HEK293T (cell line): ENCODE results near the gene FAM20C.

Experiments used
- CTCF ChIA-PET: fragments of 350-600 bp; formaldehyde crosslinking; extraction: SDS; loops from one replicate; lab custom pipeline; 2021; ENCODE audit warnings: antibody characterized with exemption, inconsistent platforms; lab: Yijun Ruan, JAX
- POLR2A ChIA-PET: fragments of 350-600 bp; formaldehyde crosslinking; extraction: SDS; loops from one replicate; lab custom pipeline; 2020; ENCODE audit warnings: antibody characterized with exemption, inconsistent platforms; lab: Yijun Ruan, JAX
- DNase-seq: peaks from one replicate; pipeline ENCODE4 v3.0.0; 2012; ENCODE audit warnings: mixed read lengths; ENCODE audit errors: extremely low spot score
- ARNT ChIP-seq: fragments of 450-650 bp; IDR thresholded peaks from 2 replicates; pipeline ENCODE4 v1.6.1; 2017; ENCODE audit warnings: mild to moderate bottlenecking
- BHLHE40 ChIP-seq: fragments of 450-650 bp; IDR thresholded peaks from 2 replicates; pipeline ENCODE4 v1.6.1; 2016; ENCODE audit warnings: mild to moderate bottlenecking, moderate library complexity, borderline replicate concordance
- CTBP1 ChIP-seq: fragments of 450-650 bp; IDR thresholded peaks from 2 replicates; pipeline ENCODE4 v1.6.1; 2016; ENCODE audit warnings: borderline replicate concordance
- ELF4 ChIP-seq: fragments of 450-650 bp; IDR thresholded peaks from 2 replicates; pipeline ENCODE4 v1.6.1; 2017; ENCODE audit warnings: antibody characterized with exemption
- FOXA1 ChIP-seq: fragments of 450-650 bp; IDR thresholded peaks from 2 replicates; pipeline ENCODE4 v1.6.1; 2016; ENCODE audit warnings: mild to moderate bottlenecking
- FOXK2 ChIP-seq: fragments of 450-650 bp; IDR thresholded peaks from 2 replicates; pipeline ENCODE4 v1.6.1; 2016; ENCODE audit warnings: mild to moderate bottlenecking
- FOXM1 ChIP-seq: fragments of 450-650 bp; IDR thresholded peaks from 2 replicates; pipeline ENCODE4 v1.6.1; 2017; ENCODE audit warnings: mild to moderate bottlenecking, borderline replicate concordance
- HDGF ChIP-seq: fragments of 450-650 bp; IDR thresholded peaks from 2 replicates; pipeline ENCODE4 v1.6.1; 2017; ENCODE audit warnings: antibody characterized with exemption, borderline replicate concordance
- L3MBTL2 ChIP-seq: fragments of 450-650 bp; conservative IDR thresholded peaks from 2 replicates; pipeline ENCODE4 v1.6.1; 2016; ENCODE audit warnings: mild to moderate bottlenecking
- LEF1 ChIP-seq: fragments of 450-650 bp; IDR thresholded peaks from 2 replicates; pipeline ENCODE4 v1.6.1; 2017; ENCODE audit warnings: mild to moderate bottlenecking, borderline replicate concordance
- NFRKB ChIP-seq: fragments of 450-650 bp; IDR thresholded peaks from 2 replicates; pipeline ENCODE4 v1.6.1; 2016; ENCODE audit warnings: mild to moderate bottlenecking, moderate library complexity
- PKNOX1 ChIP-seq: fragments of 450-650 bp; IDR thresholded peaks from 2 replicates; pipeline ENCODE4 v1.6.1; 2016
- SP1 ChIP-seq: fragments of 450-650 bp; IDR thresholded peaks from 2 replicates; pipeline ENCODE4 v1.6.1; 2017
- SUZ12 ChIP-seq: fragments of 450-650 bp; IDR thresholded peaks from 2 replicates; pipeline ENCODE4 v1.6.1; 2016; ENCODE audit warnings: mild to moderate bottlenecking
- TARDBP ChIP-seq: fragments of 450-650 bp; IDR thresholded peaks from 2 replicates; pipeline ENCODE4 v1.6.1; 2016
- ZNF384 ChIP-seq: fragments of 450-650 bp; IDR thresholded peaks from 2 replicates; pipeline ENCODE4 v1.6.1; 2016

The FAM20C gene

GRCh38 chr7:208130-208673, 15.8 kb downstream of the FAM20C start:
- TF ChIP-seq FOXA1 = no peak
- TF ChIP-seq FOXM1 = no peak
- TF ChIP-seq CTBP1 = no peak
- no peak for DNase-seq
- CTCF ChIA-PET = no interaction called here
- POLR2A ChIA-PET = no interaction called here

GRCh38 chr7:208816-209215, 16.4 kb downstream of the FAM20C start:
- TF ChIP-seq BHLHE40 (no peak), SP1 (no peak), FOXA1 (no peak), NFRKB (no peak), SUZ12 (no peak), ARNT (no peak), HDGF (no peak), TARDBP (no peak), ZNF384 (no peak), LEF1 (no peak)
- ChIA-PET CTCF (no interaction called here), POLR2A (no interaction called here)
- DNase-seq = no peak

- POLR2A ChIA-PET = no interaction called here
- CTCF ChIA-PET = no interaction called here
- DNase-seq = no peak
Measured at GRCh38 chr7:209416-209815, 17.0 kb downstream of the FAM20C start.

GRCh38 chr7:209906-210305, 17.5 kb downstream of the FAM20C start:
- POLR2A ChIA-PET = no interaction called here
- CTCF ChIA-PET = no interaction called here
- TF ChIP-seq ARNT (no peak), ELF4 (no peak), CTBP1 (no peak), TARDBP (no peak), BHLHE40 (no peak), SUZ12 (no peak), L3MBTL2 (no peak), PKNOX1 (no peak), SP1 (no peak), LEF1 (no peak), HDGF (no peak), NFRKB (no peak), FOXK2 (no peak)
- DNase-seq = no peak

More at GRCh38 chr7:209416-209815, 17.0 kb downstream of the FAM20C start:
- TF ChIP-seq ELF4 = no peak
- TF ChIP-seq TARDBP = no peak
- no peak for TF ChIP-seq PKNOX1
- TF ChIP-seq FOXK2 = no peak
- TF ChIP-seq ARNT = no peak
- no peak for TF ChIP-seq CTBP1
- no peak for TF ChIP-seq SUZ12

- CTCF ChIA-PET = no interaction called here
- DNase-seq = no peak
- no peak for TF ChIP-seq HDGF
- no peak for TF ChIP-seq L3MBTL2
- TF ChIP-seq FOXK2 = no peak
- TF ChIP-seq NFRKB = no peak
- no peak for TF ChIP-seq PKNOX1
- TF ChIP-seq ZNF384 = no peak
- TF ChIP-seq TARDBP = no peak
- TF ChIP-seq ELF4 = no peak
- no peak for TF ChIP-seq CTBP1
- TF ChIP-seq SP1 = no peak
- no peak for TF ChIP-seq BHLHE40
- no peak for TF ChIP-seq FOXA1
- TF ChIP-seq FOXM1 = no peak
- TF ChIP-seq SUZ12 = no peak
- TF ChIP-seq LEF1 = no peak
- no peak for TF ChIP-seq ARNT
- POLR2A ChIA-PET = no interaction called here
Measured at GRCh38 chr7:210401-210925, 18.1 kb downstream of the FAM20C start.

- ChIA-PET CTCF (no interaction called here), POLR2A (no interaction called here)
- TF ChIP-seq CTBP1 (no peak), SUZ12 (no peak), ELF4 (no peak)
- DNase-seq = no peak
Measured at GRCh38 chr7:211033-211714, 18.8 kb downstream of the FAM20C start.

GRCh38 chr7:211715-212058, 19.3 kb downstream of the FAM20C start:
- no peak for TF ChIP-seq L3MBTL2
- no peak for TF ChIP-seq FOXK2
- CTCF ChIA-PET = no interaction called here
- POLR2A ChIA-PET = no interaction called here
- DNase-seq = no peak
